ENCODE results near the gene SPATA20. TPM values are rescaled to one million over a fixed set of nuclear protein-coding genes. Genes with fewer than 3 reads are reported as not detected.
A peak's percentile ranks its signal among the peaks of the same experiment; 100 is the strongest.

Gene SPATA20
- total and polyA plus RNA-seq, 2 of the 13 experiments (the other 11 are each of a cell fraction or from before 2014, with no cell fraction given): 36.1 to 64.8 TPM

- TF ChIP-seq ZXDC (CRISPR knock-in tag; IDR thresholded peaks at IDR 0.05) (no peak; the same call in 1 of the 2 replicates), FOXA1 (IDR thresholded peaks at IDR 0.05) (peak; percentile 84), FOXA1 (CRISPR knock-in tag; IDR thresholded peaks at IDR 0.05) (peak; percentile 98), MATR3 (CRISPR knock-in tag; IDR thresholded peaks at IDR 0.05) (no peak), TAF1 (CRISPR knock-in tag; IDR thresholded peaks at IDR 0.05) (no peak), ZNF296 (CRISPR knock-in tag; conservative IDR thresholded peaks at IDR 0.05) (no peak), HMG20B (CRISPR knock-in tag; conservative IDR thresholded peaks at IDR 0.05) (peak; percentile 71; the same call in 1 of the 2 replicates), ZNF510 (CRISPR knock-in tag; IDR thresholded peaks at IDR 0.05; ENCODE audit: low read depth) (no peak), HMGXB3 (CRISPR knock-in tag; IDR thresholded peaks at IDR 0.05; ENCODE audit: borderline replicate concordance) (no peak), BCLAF1 (IDR thresholded peaks at IDR 0.05) (no peak), NFE2L1 (CRISPR knock-in tag; IDR thresholded peaks at IDR 0.05; ENCODE audit: borderline replicate concordance) (peak; percentile 81; the same call in 1 of the 2 replicates), ARNTL (CRISPR knock-in tag; IDR thresholded peaks at IDR 0.05) (peak; percentile 89), ZBTB34 (CRISPR knock-in tag; IDR thresholded peaks at IDR 0.05) (peak; percentile 83; the same call in 1 of the 2 replicates), SPEN (CRISPR knock-in tag; IDR thresholded peaks at IDR 0.05; ENCODE audit: low read depth) (peak; percentile 88)
These were observed 3.9 kb upstream of the SPATA20 start (continued) for GRCh38 chr17:50542795-50543774.

Data from HepG2 (cell line).